HepG2 (cell line): ENCODE results near the gene VAV2. TPM values are rescaled to one million over a fixed set of nuclear protein-coding genes. Genes with fewer than 3 reads are reported as not detected.

Source experiments
- ATAC-seq: fragments of 200-7000 bp; cut with Tn5 transposase; 3 replicates; pipeline ENCODE4 v1.9.1; 2020; ENCODE audit warnings: mild to moderate bottlenecking, moderate library complexity
- BruUV-seq: library from RNA; stranded (reverse); fragments of 400-500 nt; replicated peaks from 2 replicates; lab custom pipeline; 2021; lab: Mats Ljungman, UMichigan
- CTCF ChIA-PET: fragments of 300-600 bp; formaldehyde crosslinking; extraction: SDS; loops from one replicate; lab custom pipeline; 2021; ENCODE audit warnings: low total read pairs, inconsistent platforms, low intra/inter-chr PET ratio; lab: Yijun Ruan, JAX
- POLR2A ChIA-PET: fragments of 350-600 bp; sonication (Branson Sonifier 250); formaldehyde crosslinking; loops from one replicate; lab custom pipeline; 2020; ENCODE audit warnings: antibody characterized with exemption, inconsistent platforms; lab: Yijun Ruan, JAX
- DNase-seq: peaks from one replicate; pipeline ENCODE4 v3.0.0-alpha.2; 2015; ENCODE audit warnings: low spot score
- FAIRE-seq: peaks from 3 replicates; lab custom pipeline; 2011; peaks lifted over from hg19 to GRCh38; lab: Jason Lieb, UNC
- H2AFZ ChIP-seq: one replicate; pipeline ENCODE4 v1.6.1; 2011; ENCODE audit warnings: low read length, inconsistent platforms
- H3K27ac ChIP-seq: fragments of 300-600 bp; 3 replicates; pipeline ENCODE4 v1.8.0; 2011; ENCODE audit warnings: mixed run types, mild to moderate bottlenecking, mixed read lengths, low read length, inconsistent platforms; ENCODE audit not compliant: insufficient read depth; ENCODE audit errors: extremely low read length
- H3K27me3 ChIP-seq, 2 experiments: fragments of 200-600 bp in 1 of 2; 2 replicates in 1 of 2; 3 replicates in 1 of 2; pipeline versions ENCODE4 v1.6.0 to v1.8.0; 2011; ENCODE audit warnings: low read length in 2 of 2, mild to moderate bottlenecking in 2 of 2, moderate library complexity in 2 of 2, inconsistent platforms in 1 of 2; ENCODE audit not compliant: insufficient read depth in 2 of 2, control insufficient read depth in 1 of 2
- H3K36me3 ChIP-seq, 2 experiments: fragments of 200-600 bp in 1 of 2; replicated peaks in 1 of 2; 2 replicates in 1 of 2; 3 replicates in 1 of 2; pipeline versions ENCODE4 v1.5.1 to v1.8.0; 2011; ENCODE audit warnings: low read length in 2 of 2, inconsistent platforms in 1 of 2; ENCODE audit not compliant: insufficient read depth in 2 of 2, control insufficient read depth in 1 of 2
- H3K4me1 ChIP-seq: 2 replicates; pipeline ENCODE4 v1.5.1; 2012; ENCODE audit warnings: low read length, inconsistent platforms; ENCODE audit not compliant: insufficient read depth
- H3K4me2 ChIP-seq: 2 replicates; pipeline ENCODE4 v1.6.0; 2011; ENCODE audit warnings: low read depth, low read length, inconsistent platforms
- H3K4me3 ChIP-seq, 3 experiments: fragments of 200-600 bp in 1 of 3; sonication (generic), shearing (Covaris generic) in 1 of 3; replicated peaks in 1 of 3; 2 replicates each; pipeline ENCODE4 v1.5.1; 2011 to 2016; ENCODE audit warnings: low read length in 3 of 3, inconsistent platforms in 2 of 3, low read depth in 2 of 3, mild to moderate bottlenecking in 2 of 3, control low read depth in 1 of 3, mixed read lengths in 1 of 3; ENCODE audit not compliant: insufficient read depth in 1 of 3
- H3K79me2 ChIP-seq: one replicate; pipeline ENCODE4 v1.6.1; 2011; ENCODE audit warnings: low read length, inconsistent platforms; ENCODE audit not compliant: insufficient read depth
- H3K9ac ChIP-seq: 2 replicates; pipeline ENCODE4 v1.6.0; 2011; ENCODE audit warnings: mild to moderate bottlenecking, low read depth, low read length, inconsistent platforms; ENCODE audit not compliant: insufficient read depth
- H3K9me3 ChIP-seq: 2 replicates; pipeline ENCODE4 v1.5.1; 2012; ENCODE audit warnings: mild to moderate bottlenecking, low read length
- H4K20me1 ChIP-seq: 2 replicates; pipeline ENCODE4 v1.6.0; 2011; ENCODE audit warnings: inconsistent platforms, mild to moderate bottlenecking, low read length, moderate library complexity; ENCODE audit not compliant: insufficient read depth
- AGO2 ChIP-seq: fragments of 200-400 bp; formaldehyde crosslinking; optimal IDR thresholded peaks from 2 replicates; pipeline ENCODE3; 2017; ENCODE audit warnings: mild to moderate bottlenecking, low read depth, low read length, moderate library complexity
- ARNT ChIP-seq: fragments of 450-650 bp; IDR thresholded peaks from 2 replicates; pipeline ENCODE4 v1.6.1; 2017
- ATF7 ChIP-seq, 2 experiments: fragments of 450-650 bp in 1 of 2; sonication (generic) in 1 of 2; formaldehyde crosslinking in 1 of 2; IDR thresholded peaks; 2 replicates each; pipeline versions ENCODE4 v1.4.0 to v1.6.1; 2016 to 2020; ENCODE audit warnings: antibody characterized with exemption in 1 of 2, mild to moderate bottlenecking in 1 of 2, missing genetic modification reagents in 1 of 2
- CREB1 ChIP-seq, 2 experiments: fragments of 450-650 bp in 1 of 2; IDR thresholded peaks; 2 replicates each; pipeline ENCODE4 v1.6.1; 2016 to 2017; ENCODE audit warnings: control low read depth in 1 of 2, mild to moderate bottlenecking in 1 of 2, missing compliant biosample characterization in 1 of 2, missing genetic modification characterization in 1 of 2
- FOXA3 ChIP-seq: IDR thresholded peaks from 2 replicates; pipeline ENCODE4 v1.6.1; 2016; ENCODE audit warnings: missing genetic modification reagents, missing compliant biosample characterization
- GABPA ChIP-seq, 2 experiments: IDR thresholded peaks; 2 replicates each; pipeline ENCODE4 v1.6.1; 2011 to 2016; ENCODE audit warnings: low read depth in 2 of 2, low read length in 1 of 2, missing biosample characterization in 1 of 2, missing genetic modification characterization in 1 of 2
- MIXL1 ChIP-seq: IDR thresholded peaks from 2 replicates; pipeline ENCODE4 v1.6.1; 2016
- NONO ChIP-seq, 2 experiments: fragments of 450-650 bp in 1 of 2; sonication (generic) in 1 of 2; formaldehyde crosslinking in 1 of 2; IDR thresholded peaks in 1 of 2; conservative IDR thresholded peaks in 1 of 2; 2 replicates each; pipeline versions ENCODE4 v1.6.1 to v1.8.0; 2017 to 2022; ENCODE audit warnings: mild to moderate bottlenecking in 1 of 2, missing genetic modification reagents in 1 of 2, moderate library complexity in 1 of 2
- NR2F6 ChIP-seq, 2 experiments: IDR thresholded peaks; 2 replicates each; pipeline ENCODE4 v1.6.1; 2016; ENCODE audit warnings: antibody characterized with exemption in 1 of 2, mild to moderate bottlenecking in 1 of 2
- PHB2 ChIP-seq: fragments of 450-650 bp; IDR thresholded peaks from 2 replicates; pipeline ENCODE4 v1.6.1; 2018; ENCODE audit not compliant: partially characterized antibody
- SMC3 ChIP-seq: IDR thresholded peaks from 2 replicates; pipeline ENCODE4 v1.6.1; 2011; ENCODE audit warnings: low read length, improper control_type of control experiment
- TAF15 ChIP-seq: fragments of 200-400 bp; formaldehyde crosslinking; IDR thresholded peaks from one replicate; pipeline ENCODE4 v1.6.1; 2018; ENCODE audit warnings: mild to moderate bottlenecking, low read depth, low read length; ENCODE audit not compliant: poor library complexity, severe bottlenecking
- TBP ChIP-seq: sonication (generic); formaldehyde crosslinking; IDR thresholded peaks from 2 replicates; pipeline ENCODE4 v1.5.0; 2020; ENCODE audit warnings: missing genetic modification reagents
- THYN1 ChIP-seq: sonication (generic); formaldehyde crosslinking; IDR thresholded peaks from 2 replicates; pipeline ENCODE4 v1.8.1; 2023; ENCODE audit warnings: low read depth, mild to moderate bottlenecking, moderate library complexity, missing genetic modification reagents, borderline replicate concordance
- ZFYVE20 ChIP-seq: sonication (generic); formaldehyde crosslinking; IDR thresholded peaks from 2 replicates; pipeline ENCODE4 v1.8.0; 2023; ENCODE audit warnings: low read depth, mild to moderate bottlenecking, moderate library complexity, missing genetic modification reagents, borderline replicate concordance
- ZNF138 ChIP-seq: sonication (generic); formaldehyde crosslinking; IDR thresholded peaks from 2 replicates; pipeline ENCODE4 v1.5.0; 2020; ENCODE audit warnings: mild to moderate bottlenecking, low read depth, missing genetic modification reagents
- ZNF605 ChIP-seq: sonication (generic); formaldehyde crosslinking; IDR thresholded peaks from 2 replicates; pipeline ENCODE4 v1.8.0; 2022; ENCODE audit warnings: mild to moderate bottlenecking, missing genetic modification reagents
- ZNF747 ChIP-seq: sonication (generic); formaldehyde crosslinking; IDR thresholded peaks from 2 replicates; pipeline ENCODE4 v1.8.1; 2023; ENCODE audit warnings: missing genetic modification reagents, mild to moderate bottlenecking, borderline replicate concordance
- ZNF878 ChIP-seq: sonication (generic); formaldehyde crosslinking; IDR thresholded peaks from 2 replicates; pipeline ENCODE4 v1.8.1; 2023; ENCODE audit warnings: mild to moderate bottlenecking, missing genetic modification reagents, moderate library complexity
- WGBS: methylation state at CpG from one replicate; pipeline ENCODE4 v1.1.6; 2017; ENCODE audit warnings: low lambda C conversion rate; 5-methylcytosine and 5-hydroxymethylcytosine counted together
- in situ Hi-C: cut with HindIII; loops from 2 replicates; pipeline ENCODE4 v1.10.0; 2017; ENCODE audit warnings: low pct_unique_long_range_greater_than_20kb; ENCODE audit not compliant: extremely low pct_ligation_motif_present
- intact Hi-C: fragments of 100-400 bp; cut with micrococcal nuclease; formaldehyde crosslinking; loops from one replicate; pipeline ENCODE4 v1.10.0; 2022; ENCODE audit not compliant: unreplicated experiment
- polyA plus RNA-seq, 8 experiments: library from polyadenylated mRNA; depleted of rRNA in 3 of 8; stranded (reverse) in 7 of 8; unstranded in 1 of 8; fragments of >200 nt; fragmentation: Illumina TruSeq in 4 of 8; extraction: Trizol in 4 of 8; gene quantifications; 2 replicates each; pipeline versions ENCODE4 v1.2.1 to v1.2.3, GENCODE V29; 2011 to 2016; ENCODE audit warnings: low read depth in 4 of 8, missing spikeins in 1 of 8, mixed read lengths in 1 of 8; ENCODE audit not compliant: insufficient read depth in 1 of 8
- total RNA-seq, 5 experiments: library from RNA; depleted of rRNA; stranded (reverse); fragments of >200 nt; fragmentation: Illumina TruSeq; extraction: Trizol; gene quantifications; 2 replicates each; pipeline ENCODE4 v1.2.3, GENCODE V29; 2016; ENCODE audit warnings: low read depth in 1 of 5
- TF ChIP-seq, protein P1 (sequence below): IDR thresholded peaks from 2 replicates; pipeline ENCODE4 v1.6.1; 2016; ENCODE audit warnings: missing biosample characterization, missing genetic modification reagents, low read depth
- TF ChIP-seq, protein P2 (sequence below): IDR thresholded peaks from 2 replicates; pipeline ENCODE4 v1.6.1; 2012; ENCODE audit warnings: low read depth, low read length, improper control_type of control experiment

VAV2 gene
- total and polyA plus RNA-seq, 2 of the 13 experiments (the other 11 are each of a cell fraction or from before 2014, with no cell fraction given): 22.5 to 22.9 TPM

DNA sequence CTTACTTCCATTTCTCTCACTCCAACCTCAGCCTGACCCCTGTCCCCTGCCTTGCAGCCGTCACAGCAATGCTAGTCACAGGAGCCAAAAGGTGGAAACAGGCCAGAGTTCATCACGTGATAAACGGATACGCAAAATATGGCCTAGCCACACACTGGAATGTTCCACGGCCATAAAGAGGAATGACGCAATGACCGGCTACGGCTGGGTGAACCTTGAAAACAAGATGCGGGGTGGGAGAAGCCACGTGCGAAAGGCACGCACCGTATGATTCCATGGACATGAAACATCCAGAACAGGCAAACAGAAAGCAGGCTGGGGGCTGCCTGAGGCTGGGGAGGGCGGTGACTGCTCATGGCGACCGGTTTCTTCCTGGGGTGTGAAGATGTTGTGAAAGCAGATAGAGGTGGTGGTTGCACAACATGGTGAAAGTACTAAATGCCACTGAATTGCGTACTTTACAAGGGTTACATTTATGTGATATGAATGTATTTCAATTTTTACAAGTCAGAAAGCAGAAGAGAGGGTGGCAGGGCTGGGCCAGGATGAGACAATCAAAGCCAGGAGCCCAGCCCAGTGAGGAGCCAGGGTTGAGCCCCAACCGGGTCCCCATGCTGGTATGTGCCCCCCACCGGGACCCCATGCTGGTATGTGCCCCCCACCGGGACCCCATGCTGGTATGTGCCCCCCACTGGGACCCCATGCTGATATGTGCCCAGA lies 136.2 kb downstream of the VAV2 start:
- no peak overlapping the region for H3K4me3 ChIP-seq
- intact Hi-C loops: no loop called here
- TF ChIP-seq ZNF605 (CRISPR knock-in tag): no peak
- no peak for TF ChIP-seq ZNF747 (CRISPR knock-in tag)
- no peak for TF ChIP-seq ATF7 (IDR thresholded peaks at IDR 0.05)
- TF ChIP-seq ATF7 (CRISPR knock-in tag; IDR thresholded peaks at IDR 0.05): no peak
- no peak for TF ChIP-seq ZNF138 (CRISPR knock-in tag)
- no peak for TF ChIP-seq ARNT
- TF ChIP-seq AGO2: peak; percentile 9
- TF ChIP-seq FOXA3: no peak
- TF ChIP-seq PHB2: no peak
- TF ChIP-seq, protein P1, sequence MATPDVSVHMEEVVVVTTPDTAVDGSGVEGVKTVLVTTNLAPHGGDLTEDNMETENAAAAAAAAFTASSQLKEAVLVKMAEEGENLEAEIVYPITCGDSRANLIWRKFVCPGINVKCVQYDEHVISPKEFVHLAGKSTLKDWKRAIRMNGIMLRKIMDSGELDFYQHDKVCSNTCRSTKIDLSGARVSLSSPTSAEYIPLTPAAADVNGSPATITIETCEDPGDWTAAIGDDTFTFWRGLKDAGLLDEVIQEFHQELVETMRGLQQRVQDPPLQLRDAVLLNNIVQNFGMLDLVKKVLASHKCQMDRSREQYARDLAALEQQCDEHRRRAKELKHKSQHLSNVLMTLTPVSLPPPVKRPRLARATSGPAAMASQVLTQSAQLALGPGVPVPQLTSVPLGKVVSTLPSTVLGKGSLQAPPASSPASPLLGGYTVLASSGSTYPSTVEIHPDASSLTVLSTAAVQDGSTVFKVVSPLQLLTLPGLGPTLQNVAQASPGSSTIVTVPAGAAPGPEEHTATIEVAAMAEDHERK (CRISPR knock-in tag): no peak
- no peak for TF ChIP-seq NONO (IDR thresholded peaks at IDR 0.05)
- 0 out of 2 replicates have a peak, but pooled peaks have one; percentile 34 for TF ChIP-seq NONO (CRISPR knock-in tag; conservative IDR thresholded peaks at IDR 0.05)
- TF ChIP-seq, protein P2, sequence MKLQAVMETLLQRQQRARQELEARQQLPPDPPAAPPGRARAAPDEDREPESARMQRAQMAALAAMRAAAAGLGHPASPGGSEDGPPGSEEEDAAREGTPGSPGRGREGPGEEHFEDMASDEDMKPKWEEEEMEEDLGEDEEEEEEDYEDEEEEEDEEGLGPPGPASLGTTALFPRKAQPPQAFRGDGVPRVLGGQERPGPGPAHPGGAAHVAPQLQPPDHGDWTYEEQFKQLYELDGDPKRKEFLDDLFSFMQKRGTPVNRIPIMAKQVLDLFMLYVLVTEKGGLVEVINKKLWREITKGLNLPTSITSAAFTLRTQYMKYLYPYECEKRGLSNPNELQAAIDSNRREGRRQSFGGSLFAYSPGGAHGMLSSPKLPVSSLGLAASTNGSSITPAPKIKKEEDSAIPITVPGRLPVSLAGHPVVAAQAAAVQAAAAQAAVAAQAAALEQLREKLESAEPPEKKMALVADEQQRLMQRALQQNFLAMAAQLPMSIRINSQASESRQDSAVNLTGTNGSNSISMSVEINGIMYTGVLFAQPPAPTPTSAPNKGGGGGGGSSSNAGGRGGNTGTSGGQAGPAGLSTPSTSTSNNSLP: no peak
- TF ChIP-seq CREB1 (IDR thresholded peaks at IDR 0.05): no peak
- TF ChIP-seq CREB1 (CRISPR knock-in tag; IDR thresholded peaks at IDR 0.05): no peak; the same call in 1 of the 2 replicates
- TF ChIP-seq ZFYVE20 (CRISPR knock-in tag): no peak
- no peak for TF ChIP-seq TBP (CRISPR knock-in tag)
- TF ChIP-seq SMC3: no peak
- TF ChIP-seq GABPA (IDR thresholded peaks at IDR 0.05; ENCODE audit: low read depth, low read length): no peak
- peak; percentile 33; the same call in 1 of the 2 replicates for TF ChIP-seq GABPA (CRISPR knock-in tag; IDR thresholded peaks at IDR 0.05; ENCODE audit: low read depth)
- TF ChIP-seq ZNF878 (CRISPR knock-in tag): no peak
- no peak for TF ChIP-seq TAF15
- no peak for TF ChIP-seq MIXL1 (CRISPR knock-in tag)
- no peak for TF ChIP-seq THYN1 (CRISPR knock-in tag)
- no peak for TF ChIP-seq NR2F6 (IDR thresholded peaks at IDR 0.05)
- peak; percentile 34; the same call in 1 of the 2 replicates for TF ChIP-seq NR2F6 (CRISPR knock-in tag; IDR thresholded peaks at IDR 0.05)

More for the DNA sequence above, 136.2 kb downstream of the VAV2 start:
- DNase-seq (peak; percentile 44), ATAC-seq (peak; percentile 23; the same call in 2 of the 3 replicates), FAIRE-seq (no peak)
- Histone ChIP-seq H3K79me2 (peaks cover 11% of the 10 kb centered on the region), H2AFZ (no peak overlapping the region), H3K4me2 (0 out of 2 replicates have a peak overlapping the region, but pooled peaks have one; percentile 7), H3K9ac (no peak overlapping the region), H3K27me3 (no peaks in the 10 kb centered on the region), H3K4me1 (peaks cover 26% of the 10 kb centered on the region), H4K20me1 (peaks cover 31% of the 10 kb centered on the region; the same call in 1 of the 2 replicates), H3K9me3 (no peaks in the 10 kb centered on the region), H3K27ac (peak overlapping the region; percentile 50), H3K36me3 (peaks cover 24 to 43% of the 10 kb centered on the region in 2 experiments; a peak in 4 of 5 replicates)
- POLR2A ChIA-PET: no interaction called here
- WGBS: 70% methylated on average over 17 of the region's 20 CpGs
- BruUV-seq: no TSS peak
- CTCF ChIA-PET: no interaction called here
- in situ Hi-C loops: no loop called here
